GM18907 (cell line): Measurements from ENCODE around the gene U2AF1.
"Not testable (repeated sequence)": the region's sequence is repeated elsewhere in the genome, so short reads cannot be mapped to it uniquely, and the experiment has no call there.

ENCODE experiments used
- ATAC-seq: cut with Tn5 transposase; IDR thresholded peaks from one replicate; pipeline ENCODE4 v1.9.1; 2021; ENCODE audit warnings: mild to moderate bottlenecking, moderate library complexity; ENCODE audit not compliant: unreplicated experiment

The U2AF1 gene

GRCh38 chr21:43082587-43083300 lies 24.6 kb downstream of the U2AF1 start:
- ATAC-seq = not testable (repeated sequence)

- not testable (repeated sequence) for ATAC-seq
These were observed 30.7 kb downstream of the U2AF1 start for GRCh38 chr21:43076643-43077042.

GRCh38 chr21:43076023-43076637 lies 31.2 kb downstream of the U2AF1 start:
- ATAC-seq = not testable (repeated sequence)

GRCh38 chr21:43075170-43076022 lies 32.0 kb downstream of the U2AF1 start, which contains the start of gene CBS:
TSS of gene CBS (minus strand) at chr21:43075835. CDS start at chr21:43072193, 3,642 bp downstream.
- ATAC-seq = not testable (repeated sequence)

GRCh38 chr21:43074401-43075169 lies 32.8 kb downstream of the U2AF1 start:
- ATAC-seq = not testable (repeated sequence)

- ATAC-seq = not testable (repeated sequence)
These were observed 34.6 kb downstream of the U2AF1 start for GRCh38 chr21:43072742-43073141.

- not testable (repeated sequence) for ATAC-seq
These were observed 37.7 kb downstream of the U2AF1 start for GRCh38 chr21:43069682-43070081.

GRCh38 chr21:43068065-43068464 lies 39.3 kb downstream of the U2AF1 start:
- ATAC-seq = not testable (repeated sequence)

GRCh38 chr21:43066690-43067089 lies 40.7 kb downstream of the U2AF1 start:
- not testable (repeated sequence) for ATAC-seq

- ATAC-seq = not testable (repeated sequence)
These were observed 41.4 kb downstream of the U2AF1 start for GRCh38 chr21:43065991-43066390.

GRCh38 chr21:43064265-43064917 lies 43.0 kb downstream of the U2AF1 start:
- ATAC-seq = not testable (repeated sequence)

- ATAC-seq = not testable (repeated sequence)
These were observed 44.3 kb downstream of the U2AF1 start for GRCh38 chr21:43062955-43063664.

GRCh38 chr21:43053112-43053511 lies 54.3 kb downstream of the U2AF1 start:
- ATAC-seq = not testable (repeated sequence)

- ATAC-seq = not testable (repeated sequence)
These were observed 61.2 kb downstream of the U2AF1 start for GRCh38 chr21:43045876-43046821.

- not testable (repeated sequence) for ATAC-seq
These were observed 62.0 kb downstream of the U2AF1 start for GRCh38 chr21:43045165-43045875.

- not testable (repeated sequence) for ATAC-seq
These were observed 62.8 kb downstream of the U2AF1 start for GRCh38 chr21:43044547-43044946.

- ATAC-seq = not testable (repeated sequence)
These were observed 64.1 kb downstream of the U2AF1 start for GRCh38 chr21:43043291-43043690.
